GM18907 (cell line): ENCODE data around the gene TAF4.

Experiments used
- ATAC-seq: cut with Tn5 transposase; IDR thresholded peaks from one replicate; pipeline ENCODE4 v1.9.1; 2021; ENCODE audit warnings: mild to moderate bottlenecking, moderate library complexity; ENCODE audit not compliant: unreplicated experiment

The TAF4 gene

GRCh38 chr20:62025832-62026563 lies 39.7 kb downstream of the TAF4 start:
- no peak for ATAC-seq

DNA sequence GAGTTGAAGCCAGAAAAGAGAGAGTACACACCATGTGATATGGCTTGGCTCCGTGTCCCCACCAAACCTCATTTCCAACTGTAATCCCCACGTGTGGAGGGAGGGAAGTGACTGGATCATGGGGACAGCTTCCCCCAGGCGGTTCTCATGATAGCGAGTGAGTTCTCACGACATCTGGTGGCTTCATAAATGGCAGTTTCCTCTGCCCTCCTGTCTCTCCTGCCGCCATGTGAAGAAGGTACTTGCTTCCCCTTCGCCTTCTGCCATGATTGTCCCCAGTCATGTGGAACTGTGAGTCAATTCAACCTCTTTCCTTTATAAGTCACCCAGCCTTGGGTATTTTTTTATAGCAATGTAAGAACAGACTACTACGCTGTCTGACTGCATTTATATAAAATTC lies 40.3 kb downstream of the TAF4 start:
- ATAC-seq = no peak

DNA sequence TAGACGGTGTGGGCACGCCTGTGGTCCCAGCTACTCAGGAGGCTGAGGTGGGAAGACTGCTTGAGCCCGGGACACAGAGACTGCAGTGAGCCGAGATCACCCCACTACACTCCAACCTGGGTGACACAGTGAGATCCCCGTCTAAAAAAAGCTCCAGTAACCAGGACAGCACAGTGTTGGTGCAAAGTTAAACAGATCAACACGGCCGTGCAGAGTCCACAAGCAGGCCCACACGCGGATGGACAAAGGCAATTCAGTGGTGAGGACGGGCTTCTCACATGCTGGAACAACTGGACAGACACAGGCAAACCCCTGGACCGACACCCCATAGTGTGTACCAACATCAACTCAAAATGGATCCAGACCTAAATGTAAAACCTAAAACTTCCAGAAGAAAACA lies 41.7 kb downstream of the TAF4 start:
- ATAC-seq = no peak

DNA sequence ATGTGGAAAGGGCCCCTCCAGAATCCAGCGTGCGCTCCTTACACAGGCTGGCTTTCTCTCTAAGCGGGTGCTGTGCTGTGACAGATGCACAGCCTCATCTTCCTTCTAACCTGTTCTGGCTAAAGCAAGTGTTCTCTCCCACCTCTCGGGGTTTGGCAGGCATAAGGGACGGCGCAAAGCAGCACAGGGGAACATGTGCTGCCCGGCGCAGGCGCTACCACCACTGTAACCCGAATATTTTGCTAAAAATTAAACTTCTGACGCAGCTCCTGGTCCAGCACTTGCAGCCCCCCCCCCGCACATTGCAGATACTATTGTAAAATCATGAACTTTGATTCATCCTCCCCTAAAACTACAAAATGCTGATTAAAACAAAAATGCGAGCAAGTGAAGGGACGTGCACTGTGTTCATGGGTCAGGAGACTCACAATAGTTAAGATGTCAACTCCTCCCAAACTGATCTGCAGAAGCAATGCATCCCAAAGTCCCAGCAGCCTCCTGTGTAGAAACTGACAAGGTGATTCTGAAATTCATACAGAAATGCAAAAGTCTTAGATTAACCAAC lies 43.0 kb downstream of the TAF4 start:
- no peak for ATAC-seq

DNA sequence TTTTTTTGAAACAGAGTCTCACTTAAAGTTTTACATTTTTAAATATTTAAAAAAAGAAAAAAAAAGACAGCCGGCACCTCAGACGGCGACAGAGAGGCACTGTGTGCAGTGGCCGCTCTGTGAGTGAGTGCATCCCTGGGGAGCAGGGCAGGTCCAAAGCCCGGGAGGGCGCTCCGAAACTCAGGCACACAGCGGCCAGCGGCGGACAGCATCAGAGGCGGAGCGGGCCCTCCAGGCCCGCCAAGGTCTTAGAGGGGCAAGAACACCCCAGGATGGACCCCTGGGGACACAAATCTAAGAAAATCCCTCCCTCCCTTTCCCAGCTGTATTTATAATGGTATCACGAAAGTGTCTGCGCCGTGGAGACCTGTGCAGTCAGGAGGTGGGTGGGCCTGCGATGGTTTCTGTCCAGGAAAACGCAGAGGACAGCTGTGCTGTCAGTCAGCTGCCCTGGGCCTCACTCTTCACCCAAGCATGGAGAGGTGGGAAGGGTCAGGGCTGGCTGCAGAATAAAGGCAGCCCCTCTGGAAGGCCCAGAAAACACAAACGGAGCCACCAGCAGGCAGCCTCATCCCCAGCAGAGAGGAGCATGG lies 43.8 kb downstream of the TAF4 start:
- ATAC-seq = no peak

- no peak for ATAC-seq
These were observed 44.6 kb downstream of the TAF4 start for GRCh38 chr20:62020935-62021701.

GRCh38 chr20:62019881-62020492 lies 45.7 kb downstream of the TAF4 start:
- ATAC-seq = no peak

- ATAC-seq = no peak
These were observed 46.4 kb downstream of the TAF4 start for GRCh38 chr20:62019144-62019805.

GRCh38 chr20:62018437-62019143 lies 47.1 kb downstream of the TAF4 start:
- ATAC-seq = no peak

GRCh38 chr20:62015540-62016288 lies 50.0 kb downstream of the TAF4 start:
- ATAC-seq = no peak

- ATAC-seq = no peak
These were observed 50.7 kb downstream of the TAF4 start for GRCh38 chr20:62014889-62015537.

DNA sequence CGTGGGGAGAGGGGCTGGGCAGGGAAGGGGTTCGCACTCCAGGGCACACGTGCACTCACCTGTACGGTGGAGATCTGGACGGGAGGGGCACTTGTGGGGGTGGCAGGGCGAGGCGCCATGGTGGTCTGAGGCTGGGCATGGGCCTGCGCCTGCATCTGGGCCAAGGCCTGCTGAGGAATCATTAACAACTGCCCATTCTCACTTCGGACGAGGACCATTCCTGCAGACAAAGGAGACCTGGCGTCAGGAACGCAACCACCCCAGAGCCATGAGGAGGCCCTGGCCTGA lies 51.2 kb downstream of the TAF4 start:
- no peak for ATAC-seq

DNA sequence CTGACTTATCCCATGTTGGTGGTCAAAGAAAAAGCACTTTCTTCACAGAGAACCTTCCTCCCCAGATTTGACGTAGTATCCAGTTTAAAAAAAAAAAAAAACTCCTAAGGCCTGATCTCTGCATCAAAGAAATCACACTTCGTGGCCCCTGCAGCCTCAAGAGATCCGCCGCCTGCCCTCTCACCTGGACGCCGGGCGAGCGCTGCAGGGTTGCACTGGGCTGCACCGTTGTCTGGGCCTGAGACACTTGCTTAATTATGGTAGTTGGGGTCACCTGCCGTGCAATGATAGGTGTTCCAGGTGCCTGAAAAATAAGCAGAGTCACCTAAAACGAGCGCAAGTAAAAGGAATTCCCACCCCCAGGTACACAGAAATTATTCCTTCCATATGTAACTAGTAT lies 53.0 kb downstream of the TAF4 start:
- ATAC-seq = no peak

GRCh38 chr20:62011938-62012534 lies 53.6 kb downstream of the TAF4 start:
- ATAC-seq = no peak

DNA sequence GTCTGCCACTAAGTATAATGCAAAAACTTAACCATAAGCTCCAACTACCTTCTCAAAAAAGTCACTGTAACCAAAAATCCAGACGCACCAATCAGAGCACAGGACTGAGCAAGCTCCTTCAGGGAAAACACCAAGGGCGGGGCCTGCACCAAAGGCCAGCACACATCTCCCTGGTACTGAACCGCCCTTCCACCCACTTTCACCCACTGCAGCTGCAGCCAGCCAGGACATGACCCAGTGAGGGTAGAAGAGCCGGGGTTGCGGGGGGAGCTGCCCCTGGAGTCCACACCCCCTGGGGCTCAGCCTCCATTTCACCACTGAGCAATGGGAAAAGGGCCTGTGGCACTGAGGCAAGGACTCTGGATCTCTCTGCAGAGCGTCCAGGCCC lies 54.3 kb downstream of the TAF4 start:
- ATAC-seq = no peak

DNA sequence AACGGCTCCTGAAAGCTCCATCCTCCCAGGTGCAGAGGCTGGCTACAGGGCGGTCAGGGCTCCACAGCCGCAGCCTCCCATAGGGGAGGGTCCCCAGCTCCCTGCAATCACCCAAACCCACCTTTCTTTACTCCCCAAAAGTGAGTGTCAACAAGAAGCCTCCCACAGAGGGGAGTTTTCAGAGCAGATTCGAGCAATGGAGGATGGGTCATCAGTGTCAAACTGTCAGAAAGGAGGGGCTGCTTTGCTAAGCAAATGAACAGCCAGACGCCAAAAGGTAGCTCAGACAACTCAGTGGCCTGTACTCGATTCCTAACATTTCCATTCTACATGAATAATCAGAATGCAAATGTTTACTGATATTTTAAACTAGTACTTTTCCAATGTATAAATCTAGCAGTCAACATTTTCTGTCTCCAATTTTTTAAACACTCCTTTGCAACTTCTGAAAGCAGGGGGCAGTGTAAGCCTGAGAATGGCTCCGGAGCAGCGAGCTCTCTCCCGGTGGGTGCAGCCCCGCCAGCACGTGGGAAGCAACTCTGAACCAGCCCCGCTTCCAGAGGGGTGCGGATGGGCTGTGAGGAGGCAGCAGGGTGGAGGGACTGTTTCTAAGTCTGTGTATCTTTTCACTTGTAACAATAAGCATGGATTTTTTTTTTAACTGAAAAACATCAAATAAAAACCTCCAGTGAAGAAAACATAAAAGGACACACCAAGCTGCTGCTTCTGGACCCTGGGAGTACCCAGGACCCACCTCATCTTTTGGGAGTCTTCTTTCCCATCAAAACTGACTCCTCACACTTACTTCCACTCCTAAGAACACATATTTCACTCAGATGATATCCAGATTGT lies 54.9 kb downstream of the TAF4 start:
- no peak for ATAC-seq

GRCh38 chr20:62009869-62010445 lies 55.7 kb downstream of the TAF4 start:
- no peak for ATAC-seq

DNA sequence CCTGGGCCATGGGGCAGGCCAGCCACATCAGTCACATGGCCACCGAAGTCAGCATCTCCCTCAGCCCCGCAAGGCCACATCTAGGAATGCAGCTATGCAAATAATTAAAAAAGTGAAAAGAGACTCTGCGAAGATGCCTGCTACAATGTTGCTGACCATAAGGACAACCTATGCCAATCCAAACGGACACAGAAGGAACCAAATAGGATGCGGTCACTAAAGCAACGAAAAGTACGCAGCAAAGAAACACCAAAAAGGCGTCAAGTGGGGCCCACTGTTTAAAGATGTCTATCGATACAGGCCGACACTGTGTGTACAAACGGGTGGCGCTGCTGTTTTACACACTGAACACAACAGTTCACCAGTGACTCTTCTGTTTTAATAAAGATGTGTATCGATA lies 56.4 kb downstream of the TAF4 start:
- no peak for ATAC-seq
